Colonic mucosa (tissue), 4 donors: ENCODE measurements around the gene ACER2. TPM values are rescaled to one million over a fixed set of nuclear protein-coding genes. Genes with fewer than 3 reads are reported as not detected.
"Not testable (repeated sequence)": the region's sequence is repeated elsewhere in the genome, so short reads cannot be mapped to it uniquely, and the experiment has no call there.

Experiments used
- DNase-seq: peaks from one replicate; pipeline ENCODE4 v3.0.0-alpha.2; 2020
- H3K27ac ChIP-seq: fragments of 200-600 bp; one replicate; pipeline ENCODE4 v1.8.0; 2021
- H3K27me3 ChIP-seq: fragments of 200-600 bp; one replicate; pipeline ENCODE4 v1.8.0; 2021
- H3K36me3 ChIP-seq: fragments of 200-600 bp; one replicate; pipeline ENCODE4 v1.8.0; 2021
- H3K4me1 ChIP-seq: fragments of 200-600 bp; one replicate; pipeline ENCODE4 v1.8.0; 2021; ENCODE audit warnings: mild to moderate bottlenecking
- H3K4me3 ChIP-seq: fragments of 200-600 bp; one replicate; pipeline ENCODE4 v1.8.0; 2021
- H3K9ac ChIP-seq, 2 donors: one replicate each; pipeline ENCODE4 v1.7.0; 2013; ENCODE audit warnings: control low read depth in 2 of 2, low read depth in 2 of 2, low read length in 2 of 2
- H3K9me3 ChIP-seq: fragments of 200-600 bp; one replicate; pipeline ENCODE4 v1.8.0; 2021
- CTCF ChIP-seq: fragments of 200-600 bp; IDR thresholded peaks from one replicate; pipeline ENCODE4 v1.8.0; 2022; ENCODE audit warnings: antibody characterized with exemption, mild to moderate bottlenecking
- intact Hi-C: fragments of 100-400 bp; cut with DNase I; formaldehyde crosslinking; loops from one replicate; pipeline ENCODE4 v1.14.1; 2022
- total RNA-seq, 2 donors: library from RNA; stranded (reverse); fragmentation: NEBNext Ultra II Directional in 1 of 2; extraction: Animal tissue kit (Norgen Biotek cat#: 25700) in 1 of 2; gene quantifications; one replicate each; pipeline ENCODE4 v1.2.1, GENCODE V29; 2021
- donor health status: healthy.
- donor health status: DM: no; HTN: no; CAD: no.
- donor health status: DM: no; HTN: no; CAD: no.

ACER2 gene
- total RNA-seq, 2 donors from 2014 or later: 10.6 to 11.9 TPM

- DNase-seq: peak; percentile 43
- intact Hi-C loops: loop anchor here (5.0 kb wide), 1 partner anchor 78 kb away; no protein-coding TSS in a partner anchor
- no peak for TF ChIP-seq CTCF
Observed at GRCh38 chr9:19379697-19380046, 29.1 kb upstream of the ACER2 start.

GRCh38 chr9:19380826-19381075, 28.1 kb upstream of the ACER2 start:
- Histone ChIP-seq H3K27ac (peak overlapping the region; percentile 92), H3K4me3 (peak overlapping the region; percentile 75), H3K9ac (peak overlapping the region; percentile 77 to 95), H3K9me3 (no peaks in the 10 kb centered on the region), H3K36me3 (peaks cover 7% of the 10 kb centered on the region), H3K4me1 (peaks cover 12% of the 10 kb centered on the region), H3K27me3 (no peaks in the 10 kb centered on the region)
- DNase-seq: no peak
- no peak for TF ChIP-seq CTCF
- intact Hi-C loops: no loop called here

More at GRCh38 chr9:19379697-19380046, 29.1 kb upstream of the ACER2 start:
- Histone ChIP-seq H3K4me3 (peak overlapping the region; percentile 75), H3K36me3 (peaks cover 9% of the 10 kb centered on the region), H3K9me3 (no peaks in the 10 kb centered on the region), H3K27me3 (no peaks in the 10 kb centered on the region), H3K27ac (peak overlapping the region; percentile 92), H3K9ac (peak overlapping the region; percentile 94 to 95), H3K4me1 (peaks cover 12% of the 10 kb centered on the region)

- Histone ChIP-seq H3K36me3 (peaks cover 3% of the 10 kb centered on the region), H3K9me3 (no peaks in the 10 kb centered on the region), H3K4me1 (peaks cover 12% of the 10 kb centered on the region), H3K9ac (no peak overlapping the region), H3K4me3 (no peak overlapping the region), H3K27ac (no peak overlapping the region), H3K27me3 (no peaks in the 10 kb centered on the region)
- DNase-seq: no peak
- intact Hi-C loops: no loop called here
- TF ChIP-seq CTCF: no peak
Observed at GRCh38 chr9:19381656-19382055, 27.2 kb upstream of the ACER2 start.

GRCh38 chr9:19385212-19385611, 23.6 kb upstream of the ACER2 start:
- H3K9me3 ChIP-seq, DNase-seq, H3K27me3 ChIP-seq, intact Hi-C loops, H3K4me1 ChIP-seq, H3K27ac ChIP-seq, H3K4me3 ChIP-seq, H3K36me3 ChIP-seq, H3K9ac ChIP-seq: not testable (repeated sequence)

- Histone ChIP-seq H3K4me3 (no peak overlapping the region), H3K9me3 (no peaks in the 10 kb centered on the region), H3K9ac (no peak overlapping the region), H3K27me3 (no peaks in the 10 kb centered on the region), H3K36me3 (no peaks in the 10 kb centered on the region), H3K4me1 (no peaks in the 10 kb centered on the region), H3K27ac (no peak overlapping the region)
- TF ChIP-seq CTCF: no peak
- DNase-seq: no peak
- intact Hi-C loops: no loop called here
Observed at GRCh38 chr9:19385786-19386501, 22.9 kb upstream of the ACER2 start.

GRCh38 chr9:19386502-19387044, 22.2 kb upstream of the ACER2 start:
- no peak for TF ChIP-seq CTCF
- Histone ChIP-seq H3K9me3 (no peaks in the 10 kb centered on the region), H3K36me3 (no peaks in the 10 kb centered on the region), H3K27ac (no peak overlapping the region), H3K4me3 (no peak overlapping the region), H3K4me1 (no peaks in the 10 kb centered on the region), H3K27me3 (no peaks in the 10 kb centered on the region), H3K9ac (no peak overlapping the region)
- intact Hi-C loops: no loop called here
- DNase-seq: no peak
